ENCODE measurements around the gene SPIB. TPM values are rescaled to one million over a fixed set of nuclear protein-coding genes. Genes with fewer than 3 reads are reported as not detected.
A peak's percentile ranks its signal among the peaks of the same experiment; 100 is the strongest.
"Not testable (repeated sequence)": the region's sequence is repeated elsewhere in the genome, so short reads cannot be mapped to it uniquely, and the experiment has no call there.

The SPIB gene
- total RNA-seq, 1 donor from 2014 or later = 1.3 TPM

- peak overlapping the region; percentile 91 for H3K4me3 Mint-ChIP-seq
- H3K27me3 Mint-ChIP-seq (ENCODE audit: insufficient read depth) = no peaks in the 10 kb centered on the region
- H3K36me3 Mint-ChIP-seq (ENCODE audit: low read depth) = peaks cover 34% of the 10 kb centered on the region
- H3K9me3 Mint-ChIP-seq = no peaks in the 10 kb centered on the region
- peak overlapping the region; percentile 96 for H3K27ac Mint-ChIP-seq
- intact Hi-C loops (cut with micrococcal nuclease) = no loop called here
- no peak for DNase-seq (ENCODE audit: low spot score)
- peaks cover 28% of the 10 kb centered on the region for H3K4me1 Mint-ChIP-seq (ENCODE audit: low read depth)
Observed at GRCh38 chr19:50383001-50383851, 35.5 kb upstream of the SPIB start.

- H3K27me3 Mint-ChIP-seq (ENCODE audit: insufficient read depth) = no peaks in the 10 kb centered on the region
- intact Hi-C loops (cut with micrococcal nuclease) = loop anchor here (1.0 to 2.0 kb wide), 10 partner anchors 8 to 744 kb away; partner anchors contain the start of genes JOSD2, KCNC3, NR1H2 and RRAS
- peak; percentile 99 for DNase-seq (ENCODE audit: low spot score)
- H3K4me3 Mint-ChIP-seq = peak within 1 kb of the TSS; percentile 91
- peaks cover 33% of the 10 kb centered on the region for H3K36me3 Mint-ChIP-seq (ENCODE audit: low read depth)
- peaks cover 28% of the 10 kb centered on the region for H3K4me1 Mint-ChIP-seq (ENCODE audit: low read depth)
- H3K9me3 Mint-ChIP-seq = no peaks in the 10 kb centered on the region
- peak within 1 kb of the TSS; percentile 96 for H3K27ac Mint-ChIP-seq
Observed at GRCh38 chr19:50383852-50384684, 34.7 kb upstream of the SPIB start, which contains the start of gene POLD1. POLD1 (plus strand) TSS chr19:50384347; CDS start chr19:50398852, 14,505 bp downstream.

DNA sequence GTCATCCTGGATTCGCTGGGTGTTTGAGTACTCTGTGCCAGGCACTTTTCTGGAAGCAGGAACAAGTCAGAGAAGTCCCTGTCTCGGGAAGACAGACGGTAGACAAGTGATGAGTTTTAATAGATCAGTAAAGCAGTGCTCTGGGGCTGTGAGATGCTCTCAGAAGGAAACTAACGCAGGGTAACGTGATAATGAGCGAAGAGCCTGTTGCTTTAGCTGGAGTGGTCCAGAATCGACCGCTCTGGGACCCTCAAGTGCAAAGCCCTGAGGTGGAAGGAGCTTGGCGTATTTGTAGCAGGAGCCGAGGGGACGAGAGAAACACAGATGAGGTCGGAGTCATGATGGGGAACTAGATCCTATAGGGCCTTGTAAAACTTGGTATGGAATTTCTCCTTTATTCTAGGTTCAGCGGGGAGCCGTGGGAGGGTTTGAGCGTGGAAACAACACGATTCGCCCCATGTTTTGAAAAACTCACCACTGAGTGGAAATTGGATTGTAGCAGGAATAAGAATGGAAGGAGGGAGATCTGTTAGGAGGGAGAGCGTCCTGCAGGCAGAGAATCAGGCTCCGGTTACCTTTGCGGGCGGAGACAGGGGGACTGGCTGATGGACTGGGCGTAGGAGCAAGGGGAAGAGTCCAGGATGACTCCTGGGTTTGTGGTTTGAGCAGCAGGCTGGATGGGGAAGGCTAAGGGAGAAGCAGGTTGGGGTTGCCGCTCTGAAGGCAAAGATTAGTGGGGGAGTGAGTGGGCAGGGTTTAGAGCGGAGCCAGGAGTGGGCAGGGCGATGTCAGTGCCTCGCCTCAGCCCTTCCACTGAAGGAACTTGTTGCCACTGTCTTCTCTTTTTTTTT, 33.8 kb upstream of the SPIB start:
- intact Hi-C loops (cut with micrococcal nuclease) = loop anchor here (1.0 to 2.0 kb wide), 10 partner anchors 9 to 745 kb away; partner anchors contain the start of genes JOSD2, KCNC3, NR1H2 and RRAS
- no peak for DNase-seq (ENCODE audit: low spot score)
- Mint-ChIP-seq H3K9me3 (no peaks in the 10 kb centered on the region), H3K27ac (peak overlapping the region; percentile 88), H3K27me3 (ENCODE audit: insufficient read depth) (no peaks in the 10 kb centered on the region), H3K4me3 (peak overlapping the region; percentile 91), H3K4me1 (ENCODE audit: low read depth) (peaks cover 26% of the 10 kb centered on the region), H3K36me3 (ENCODE audit: low read depth) (peaks cover 25% of the 10 kb centered on the region)

DNA sequence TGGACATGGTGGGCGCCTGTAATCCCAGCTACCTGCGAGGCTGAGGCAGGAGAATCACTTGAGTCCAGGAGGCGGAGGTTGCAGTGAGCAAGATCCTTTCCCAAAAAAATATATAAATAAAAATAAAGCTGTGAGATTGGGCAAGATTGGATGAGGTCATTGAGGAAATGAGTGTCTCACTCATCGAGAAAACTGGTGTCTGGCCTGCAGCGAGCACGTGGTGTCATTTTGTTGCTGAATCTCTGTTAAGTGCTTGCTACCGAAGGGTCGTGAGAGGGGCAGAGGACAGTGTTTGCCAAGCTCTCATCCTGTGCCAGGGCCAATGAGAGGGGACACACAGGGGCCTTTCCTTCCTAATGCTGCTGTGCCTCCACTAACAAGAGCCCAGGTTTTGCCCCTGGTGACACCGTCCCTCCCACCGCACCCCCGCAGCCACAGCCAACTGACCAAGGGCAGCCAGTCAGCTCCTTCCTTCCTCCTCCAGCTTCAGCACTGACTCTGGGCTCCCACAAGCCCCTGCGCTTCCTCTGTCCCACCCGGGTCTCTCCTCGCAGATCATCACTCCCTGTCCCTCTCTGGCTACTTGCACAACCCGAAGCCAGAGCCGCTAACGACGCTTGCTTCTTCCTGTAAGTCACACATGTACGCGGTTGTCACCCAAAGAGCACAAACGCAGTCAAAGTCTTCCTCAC, 31.4 kb upstream of the SPIB start:
- H3K27ac Mint-ChIP-seq = no peak overlapping the region
- H3K4me3 Mint-ChIP-seq = peak overlapping the region; percentile 70
- intact Hi-C loops (cut with micrococcal nuclease) = no loop called here

GRCh38 chr19:50387868-50388245, 30.9 kb upstream of the SPIB start:
- Mint-ChIP-seq H3K27me3 (ENCODE audit: insufficient read depth) (no peaks in the 10 kb centered on the region), H3K36me3 (ENCODE audit: low read depth) (peaks cover 34% of the 10 kb centered on the region), H3K9me3 (no peaks in the 10 kb centered on the region), H3K27ac (no peak overlapping the region), H3K4me3 (peak overlapping the region; percentile 70), H3K4me1 (ENCODE audit: low read depth) (peaks cover 22% of the 10 kb centered on the region)
- intact Hi-C loops (cut with micrococcal nuclease) = no loop called here
- no peak for DNase-seq (ENCODE audit: low spot score)

More for the DNA sequence above, 31.4 kb upstream of the SPIB start:
- no peaks in the 10 kb centered on the region for H3K9me3 Mint-ChIP-seq
- H3K36me3 Mint-ChIP-seq (ENCODE audit: low read depth) = peaks cover 33% of the 10 kb centered on the region
- H3K4me1 Mint-ChIP-seq (ENCODE audit: low read depth) = peaks cover 22% of the 10 kb centered on the region
- no peak for DNase-seq (ENCODE audit: low spot score)
- no peaks in the 10 kb centered on the region for H3K27me3 Mint-ChIP-seq (ENCODE audit: insufficient read depth)

DNA sequence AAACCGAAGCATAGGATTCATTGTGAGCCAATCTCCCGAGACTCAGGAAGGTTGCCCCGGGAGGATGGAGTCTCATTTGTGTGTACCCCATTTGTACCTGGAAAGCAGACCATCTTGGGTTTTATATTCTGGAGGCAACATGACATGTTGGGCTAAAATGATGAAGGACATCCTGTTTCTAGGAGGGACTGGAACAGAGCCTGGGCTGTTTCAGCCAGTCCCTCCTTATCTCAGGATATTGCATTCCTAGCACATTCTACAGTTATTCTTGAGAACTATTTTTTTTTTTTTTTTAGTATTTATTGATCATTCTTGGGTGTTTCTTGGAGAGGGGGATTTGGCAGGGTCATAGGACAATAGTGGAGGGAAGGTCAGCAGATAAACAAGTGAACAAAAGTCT, 28.4 kb upstream of the SPIB start:
- H3K36me3 Mint-ChIP-seq (ENCODE audit: low read depth) = peaks cover 38% of the 10 kb centered on the region
- H3K4me1 Mint-ChIP-seq (ENCODE audit: low read depth); H3K4me3 Mint-ChIP-seq: not testable (repeated sequence)

GRCh38 chr19:50390952-50391351, 27.8 kb upstream of the SPIB start:
- H3K27me3 Mint-ChIP-seq (ENCODE audit: insufficient read depth); DNase-seq (ENCODE audit: low spot score); H3K9me3 Mint-ChIP-seq; H3K4me3 Mint-ChIP-seq; H3K4me1 Mint-ChIP-seq (ENCODE audit: low read depth); H3K27ac Mint-ChIP-seq; intact Hi-C loops (cut with micrococcal nuclease): not testable (repeated sequence)
- peaks cover 41% of the 10 kb centered on the region for H3K36me3 Mint-ChIP-seq (ENCODE audit: low read depth)

More for the DNA sequence above, 28.4 kb upstream of the SPIB start:
- DNase-seq (ENCODE audit: low spot score); H3K27me3 Mint-ChIP-seq (ENCODE audit: insufficient read depth); intact Hi-C loops (cut with micrococcal nuclease); H3K27ac Mint-ChIP-seq; H3K9me3 Mint-ChIP-seq: not testable (repeated sequence)

DNA sequence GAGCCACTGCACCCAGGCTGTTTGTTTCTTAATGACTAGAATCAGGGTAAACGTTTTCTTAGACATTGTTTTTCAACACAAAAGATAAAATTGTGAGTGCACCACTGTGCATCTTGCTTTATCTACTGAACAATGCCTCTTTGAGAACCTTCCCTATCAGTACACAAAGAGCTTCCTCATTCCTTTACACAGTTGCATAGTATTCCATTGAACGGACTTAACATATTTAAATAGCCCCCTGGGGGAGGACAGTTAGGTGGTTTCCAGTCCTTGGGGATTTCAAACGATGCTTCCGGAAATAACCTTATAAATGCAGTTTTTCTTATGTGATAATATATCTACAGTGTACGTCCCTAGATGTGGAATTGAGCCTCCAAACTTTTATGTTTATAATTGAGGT, 26.0 kb upstream of the SPIB start:
- intact Hi-C loops (cut with micrococcal nuclease) = no loop called here
- H3K9me3 Mint-ChIP-seq = no peaks in the 10 kb centered on the region
- H3K4me3 Mint-ChIP-seq = no peak overlapping the region
- H3K4me1 Mint-ChIP-seq (ENCODE audit: low read depth) = no peaks in the 10 kb centered on the region
- H3K27me3 Mint-ChIP-seq (ENCODE audit: insufficient read depth) = no peaks in the 10 kb centered on the region
- no peak overlapping the region for H3K27ac Mint-ChIP-seq
- no peak for DNase-seq (ENCODE audit: low spot score)
- H3K36me3 Mint-ChIP-seq (ENCODE audit: low read depth) = peaks cover 36% of the 10 kb centered on the region

DNA sequence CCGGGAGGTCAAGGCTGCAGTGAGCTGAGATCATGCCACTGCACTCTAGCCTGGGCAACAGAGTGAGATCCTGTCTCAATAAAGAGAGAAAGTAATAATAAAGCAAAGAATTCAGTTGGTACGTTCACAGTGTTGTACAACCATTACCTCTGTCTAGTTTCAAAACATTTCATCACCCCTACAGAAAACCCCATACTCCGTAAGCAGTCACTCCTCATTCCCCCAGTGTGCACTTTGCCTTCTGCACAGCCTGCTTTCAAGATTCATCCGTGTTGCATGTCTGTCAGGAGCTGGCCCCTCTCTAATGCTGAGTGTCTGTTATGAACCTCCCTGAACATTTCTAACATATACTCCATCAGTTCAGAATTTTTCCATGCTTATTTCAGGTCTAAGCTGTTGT, 25.1 kb upstream of the SPIB start:
- H3K9me3 Mint-ChIP-seq = no peaks in the 10 kb centered on the region
- H3K27me3 Mint-ChIP-seq (ENCODE audit: insufficient read depth) = no peaks in the 10 kb centered on the region

DNA sequence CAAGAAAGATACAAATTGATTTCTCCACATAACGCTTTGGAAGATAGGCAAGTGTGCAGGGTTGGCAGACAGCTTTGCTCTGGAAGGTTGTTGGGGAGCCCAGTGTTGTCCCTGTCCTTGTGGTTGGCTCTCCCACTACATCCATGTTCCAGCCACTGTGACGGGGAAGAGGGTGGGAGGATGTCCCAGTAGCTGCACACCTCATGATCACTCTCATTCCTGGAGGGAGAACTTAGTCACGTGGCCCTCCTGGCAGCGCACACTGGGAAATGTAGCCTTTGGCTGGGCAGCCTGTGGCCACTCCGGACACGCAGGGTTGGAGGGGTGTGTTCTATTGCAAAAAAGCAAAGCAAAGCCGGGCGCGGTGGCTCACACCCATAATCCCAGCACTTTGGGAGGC, 24.7 kb upstream of the SPIB start:
- H3K4me3 Mint-ChIP-seq = no peak overlapping the region
- H3K4me1 Mint-ChIP-seq (ENCODE audit: low read depth) = no peaks in the 10 kb centered on the region
- H3K36me3 Mint-ChIP-seq (ENCODE audit: low read depth) = peaks cover 36% of the 10 kb centered on the region
- no peaks in the 10 kb centered on the region for H3K9me3 Mint-ChIP-seq
- H3K27ac Mint-ChIP-seq = no peak overlapping the region
- H3K27me3 Mint-ChIP-seq (ENCODE audit: insufficient read depth) = no peaks in the 10 kb centered on the region
- DNase-seq (ENCODE audit: low spot score) = no peak
- intact Hi-C loops (cut with micrococcal nuclease) = no loop called here

More for the DNA sequence above, 25.1 kb upstream of the SPIB start:
- DNase-seq (ENCODE audit: low spot score) = no peak
- Mint-ChIP-seq H3K4me3 (no peak overlapping the region), H3K27ac (no peak overlapping the region), H3K36me3 (ENCODE audit: low read depth) (peaks cover 36% of the 10 kb centered on the region), H3K4me1 (ENCODE audit: low read depth) (no peaks in the 10 kb centered on the region)
- intact Hi-C loops (cut with micrococcal nuclease) = no loop called here

- intact Hi-C loops (cut with micrococcal nuclease) = no loop called here
- Mint-ChIP-seq H3K9me3 (no peaks in the 10 kb centered on the region), H3K27ac (no peak overlapping the region), H3K36me3 (ENCODE audit: low read depth) (peaks cover 20% of the 10 kb centered on the region), H3K27me3 (ENCODE audit: insufficient read depth) (no peaks in the 10 kb centered on the region), H3K4me3 (no peak overlapping the region), H3K4me1 (ENCODE audit: low read depth) (no peaks in the 10 kb centered on the region)
- no peak for DNase-seq (ENCODE audit: low spot score)
Observed at GRCh38 chr19:50398675-50399367, 19.9 kb upstream of the SPIB start.

Measured in activated T-helper 1 cell treated with anti-CD3 and anti-CD28 coated beads, Interleukin-12 subunit alpha, Interleukin-12 subunit beta, Interleukin-2, Interleukin-4 antibody, amounts not matched to agents 30 ng/mL and 10 ng/mL and 1 ng/mL, durations not matched to agents 14 hours and 24 hours and 36 hours (primary cell).